ENCODE results near the gene ITGAE. TPM values are rescaled to one million over a fixed set of nuclear protein-coding genes. Genes with fewer than 3 reads are reported as not detected.

The ITGAE gene
- total RNA-seq, 4 donors from 2014 or later = 17.0 to 30.7 (median 22.2) TPM

GRCh38 chr17:3768341-3768740 is 32.6 kb downstream of the ITGAE start:
- TF ChIP-seq CTCF (IDR thresholded peaks at IDR 0.05) = no peak
- ATAC-seq (ENCODE audit: low FRiP score) (no peak), DNase-seq (ENCODE audit: low spot score) (no peak)

- no peak for ATAC-seq (ENCODE audit: low FRiP score)
- TF ChIP-seq CTCF (IDR thresholded peaks at IDR 0.05) = no peak
- no peak for DNase-seq (ENCODE audit: low spot score)
Measured at GRCh38 chr17:3766779-3767178, 34.2 kb downstream of the ITGAE start.

GRCh38 chr17:3765981-3766380 is 35.0 kb downstream of the ITGAE start:
- TF ChIP-seq CTCF (IDR thresholded peaks at IDR 0.05) = no peak
- no peak for DNase-seq (ENCODE audit: low spot score)
- ATAC-seq (ENCODE audit: low FRiP score) = no peak

- TF ChIP-seq CTCF (IDR thresholded peaks at IDR 0.05) = no peak
- no peak for DNase-seq (ENCODE audit: low spot score)
- no peak for ATAC-seq (ENCODE audit: low FRiP score)
Measured at GRCh38 chr17:3763777-3764170, 37.2 kb downstream of the ITGAE start.

GRCh38 chr17:3762922-3763776 is 37.8 kb downstream of the ITGAE start:
- ATAC-seq (ENCODE audit: low FRiP score) (no peak), DNase-seq (ENCODE audit: low spot score) (no peak)
- TF ChIP-seq CTCF (IDR thresholded peaks at IDR 0.05) = no peak

GRCh38 chr17:3761918-3762380 is 39.0 kb downstream of the ITGAE start:
- no peak for TF ChIP-seq CTCF (IDR thresholded peaks at IDR 0.05)
- no peak for ATAC-seq (ENCODE audit: low FRiP score)
- DNase-seq (ENCODE audit: low spot score) = no peak

Measured in omental fat pad (tissue), 4 donors.